Natural killer cell (primary cell): ENCODE measurements around the gene VTA1. TPM values are rescaled to one million over a fixed set of nuclear protein-coding genes. Genes with fewer than 3 reads are reported as not detected.
"Not testable (repeated sequence)": the region's sequence is repeated elsewhere in the genome, so short reads cannot be mapped to it uniquely, and the experiment has no call there.

ENCODE experiments used
- ATAC-seq, 3 donors: fragments of 150-1000 bp in 2 of 3; fragments of 200-7000 bp in 1 of 3; cut with Tn5 transposase; 1 replicate in 1 of 3; 2 replicates in 2 of 3; pipeline ENCODE4 v1.10.0; 2021; ENCODE audit warnings: mild to moderate bottlenecking in 2 of 3, moderate library complexity in 2 of 3
- DNase-seq, 2 donors: peaks; one replicate each; pipeline versions ENCODE4 v3.0.0 to v3.0.0-alpha.2; 2013 to 2021; ENCODE audit warnings: mixed read lengths in 1 of 2
- H3K27ac ChIP-seq: one replicate; pipeline ENCODE4 v1.5.1; 2013; ENCODE audit warnings: mild to moderate bottlenecking, low read length
- H3K27me3 ChIP-seq: one replicate; pipeline ENCODE4 v1.6.1; 2013; ENCODE audit warnings: low read length; ENCODE audit not compliant: control insufficient read depth, insufficient read depth
- H3K36me3 ChIP-seq: one replicate; pipeline ENCODE4 v1.6.1; 2013; ENCODE audit warnings: low read length; ENCODE audit not compliant: control insufficient read depth, insufficient read depth
- H3K4me1 ChIP-seq: one replicate; pipeline ENCODE4 v1.6.1; 2013; ENCODE audit warnings: low read length; ENCODE audit not compliant: control insufficient read depth, insufficient read depth
- H3K4me3 ChIP-seq: one replicate; pipeline ENCODE4 v1.5.1; 2013; ENCODE audit warnings: low read length
- H3K9me3 ChIP-seq: one replicate; pipeline ENCODE4 v1.6.1; 2013; ENCODE audit warnings: low read length; ENCODE audit not compliant: control insufficient read depth, insufficient read depth
- H3K27ac Mint-ChIP-seq, 2 donors: one replicate each; pipeline ENCODE4 v1.8.0; 2022; ENCODE audit warnings: mild to moderate bottlenecking in 2 of 2, mixed read lengths in 2 of 2, moderate library complexity in 1 of 2
- H3K27me3 Mint-ChIP-seq, 2 donors: one replicate each; pipeline ENCODE4 v1.8.0; 2022; ENCODE audit warnings: low read depth in 2 of 2, mixed read lengths in 2 of 2
- H3K36me3 Mint-ChIP-seq: one replicate; pipeline ENCODE4 v1.8.0; 2022; ENCODE audit warnings: mixed read lengths
- H3K4me1 Mint-ChIP-seq, 2 donors: one replicate each; pipeline ENCODE4 v1.8.0; 2022; ENCODE audit warnings: mixed read lengths in 2 of 2
- H3K4me3 Mint-ChIP-seq: one replicate; pipeline ENCODE4 v1.8.0; 2022; ENCODE audit warnings: mild to moderate bottlenecking, moderate library complexity, mixed read lengths
- H3K9me3 Mint-ChIP-seq, 2 donors: one replicate each; pipeline ENCODE4 v1.8.0; 2022; ENCODE audit warnings: mixed read lengths in 2 of 2
- CTCF ChIP-seq: fragments of 200-600 bp; IDR thresholded peaks from one replicate; pipeline ENCODE4 v1.8.0; 2022; ENCODE audit warnings: antibody characterized with exemption
- WGBS: methylation state at CpG from one replicate; pipeline ENCODE4 v1.1.7; 2013; ENCODE audit warnings: missing lambda C conversion rate; ENCODE audit not compliant: insufficient coverage; 5-methylcytosine and 5-hydroxymethylcytosine counted together
- intact Hi-C: fragments of 100-400 bp; cut with micrococcal nuclease; formaldehyde crosslinking; loops from one replicate; pipeline ENCODE4 v1.14.2; 2022
- total RNA-seq, 4 donors: library from RNA; stranded (reverse); fragments of 120-200 nt in 1 of 4; gene quantifications; one replicate each; pipeline versions ENCODE4 v1.2.3 to v1.2.4, GENCODE V29; 2013 to 2022

Gene VTA1
- total RNA-seq, 3 donors from 2014 or later (not counting 1 experiment from before 2014, with no cell fraction given): 20.5 to 33.3 (median 21.3) TPM

- Histone ChIP-seq H3K27me3 (no peaks in the 10 kb centered on the region), H3K4me1 (no peaks in the 10 kb centered on the region), H3K9me3 (no peaks in the 10 kb centered on the region), H3K4me3 (no peak overlapping the region), H3K36me3 (peaks cover 2% of the 10 kb centered on the region), H3K27ac (no peak overlapping the region)
- Mint-ChIP-seq H3K27me3 (no peaks in the 10 kb centered on the region), H3K36me3 (no peaks in the 10 kb centered on the region), H3K4me3 (peak overlapping the region; percentile 17), H3K27ac (peak overlapping the region; percentile 51 to 76), H3K4me1 (peaks cover 42 to 46% of the 10 kb centered on the region in 2 donors), H3K9me3 (no peaks in the 10 kb centered on the region)
- 66% methylated on average over 3 of the region's 5 CpGs for WGBS
- TF ChIP-seq CTCF: peak; percentile 72
- peak; percentile 62 to 71 (median 64) for ATAC-seq
- intact Hi-C loops: no loop called here
- DNase-seq: peak in 1 of 2 donors; percentile 48
These were observed 9.1 kb downstream of the VTA1 start for GRCh38 chr6:142155895-142156757.

GRCh38 chr6:142156758-142157068, 9.7 kb downstream of the VTA1 start:
- not testable (repeated sequence) for H3K9me3 Mint-ChIP-seq

GRCh38 chr6:142162780-142163179, 15.7 kb downstream of the VTA1 start:
- Mint-ChIP-seq H3K9me3 (no peaks in the 10 kb centered on the region), H3K4me1 (peaks cover 41 to 44% of the 10 kb centered on the region in 2 donors), H3K27ac (no peak overlapping the region), H3K27me3 (no peaks in the 10 kb centered on the region), H3K4me3 (no peak overlapping the region), H3K36me3 (peaks cover 9% of the 10 kb centered on the region)
- TF ChIP-seq CTCF: no peak
- ATAC-seq (no peak), DNase-seq (no peak)
- Histone ChIP-seq H3K4me3 (no peak overlapping the region), H3K27me3 (no peaks in the 10 kb centered on the region), H3K4me1 (no peaks in the 10 kb centered on the region), H3K27ac (no peak overlapping the region), H3K9me3 (no peaks in the 10 kb centered on the region), H3K36me3 (peaks cover 15% of the 10 kb centered on the region)
- intact Hi-C loops: no loop called here
- 93% methylated on average over 1 of the region's 1 CpG for WGBS

More at GRCh38 chr6:142156758-142157068, 9.7 kb downstream of the VTA1 start:
- H3K27me3 ChIP-seq, H3K27ac ChIP-seq, ATAC-seq, H3K4me3 Mint-ChIP-seq, DNase-seq, H3K27me3 Mint-ChIP-seq, H3K36me3 Mint-ChIP-seq, H3K4me1 ChIP-seq, H3K36me3 ChIP-seq, H3K4me3 ChIP-seq, H3K9me3 ChIP-seq, intact Hi-C loops: not testable (repeated sequence)
- peaks cover 42 to 46% of the 10 kb centered on the region in 2 donors for H3K4me1 Mint-ChIP-seq
- 99% methylated on average over 4 of the region's 4 CpGs for WGBS
- H3K27ac Mint-ChIP-seq: peak overlapping the region; percentile 51 to 76
- TF ChIP-seq CTCF: peak; percentile 35
